GM18502 (cell line): ENCODE data around the gene GDF10.

Source experiments
- ATAC-seq: cut with Tn5 transposase; IDR thresholded peaks from one replicate; pipeline ENCODE4 v1.9.1; 2021; ENCODE audit warnings: mild to moderate bottlenecking; ENCODE audit not compliant: unreplicated experiment, poor library complexity

GDF10 gene

DNA sequence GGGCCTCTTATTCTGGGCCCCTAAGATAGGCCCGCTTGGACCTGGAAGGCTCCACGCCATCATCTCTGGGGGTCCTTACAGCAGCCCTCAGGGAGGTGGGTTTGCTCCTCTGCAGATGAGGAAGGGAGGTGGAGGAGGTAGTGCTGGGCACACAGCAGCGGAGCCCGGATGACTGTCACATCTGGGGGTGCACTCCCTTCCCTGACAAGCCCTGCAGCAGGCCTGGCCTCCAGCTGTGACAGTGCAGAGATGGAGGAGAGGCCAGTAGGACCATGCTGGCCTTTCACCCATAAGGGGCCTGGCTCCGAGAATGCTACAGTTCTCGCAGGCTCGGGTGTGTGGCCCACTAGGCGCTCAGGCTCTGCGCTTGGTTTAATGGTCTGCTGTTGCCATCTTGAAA is 31.5 kb downstream of the GDF10 start:
- ATAC-seq = no peak

DNA sequence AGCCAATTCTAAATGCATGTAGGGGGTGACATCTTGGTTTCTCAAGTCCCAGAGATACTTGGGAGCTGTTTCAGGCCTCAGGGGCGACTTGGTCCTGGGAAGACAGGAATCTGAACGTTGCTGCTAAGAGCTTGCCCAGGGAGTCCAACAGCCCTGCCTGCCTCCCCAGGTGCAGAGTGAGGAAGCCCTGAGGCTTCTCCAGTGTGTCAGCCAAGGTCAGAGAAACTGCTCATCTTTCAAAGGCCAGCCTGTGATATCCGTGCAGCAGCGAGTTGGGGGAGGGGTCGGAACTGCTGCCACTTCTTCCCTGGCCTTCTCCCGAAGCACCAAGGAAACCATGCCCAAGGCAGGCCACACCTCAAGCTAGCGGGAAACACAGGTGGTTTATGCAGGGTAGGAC is 32.0 kb downstream of the GDF10 start:
- no peak for ATAC-seq

DNA sequence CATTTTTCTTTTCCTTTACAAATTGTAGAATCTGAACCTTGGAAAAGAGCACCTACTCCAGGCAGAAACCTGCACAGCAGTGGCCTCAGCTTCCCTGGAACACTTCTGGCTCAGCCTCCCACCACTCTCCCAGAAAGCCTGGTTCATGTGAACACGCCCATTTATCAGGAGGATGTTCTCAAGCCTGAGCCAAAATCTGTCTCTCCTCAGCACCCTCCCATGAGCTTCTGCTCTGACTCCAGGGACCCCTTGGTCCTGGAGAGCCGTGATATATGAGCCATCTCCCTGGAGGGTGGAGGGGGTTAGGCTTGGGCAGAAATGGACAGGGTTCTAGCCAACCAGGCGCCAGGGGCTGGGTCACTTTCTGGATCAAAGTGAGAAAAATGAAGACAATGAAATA is 32.4 kb downstream of the GDF10 start:
- no peak for ATAC-seq

DNA sequence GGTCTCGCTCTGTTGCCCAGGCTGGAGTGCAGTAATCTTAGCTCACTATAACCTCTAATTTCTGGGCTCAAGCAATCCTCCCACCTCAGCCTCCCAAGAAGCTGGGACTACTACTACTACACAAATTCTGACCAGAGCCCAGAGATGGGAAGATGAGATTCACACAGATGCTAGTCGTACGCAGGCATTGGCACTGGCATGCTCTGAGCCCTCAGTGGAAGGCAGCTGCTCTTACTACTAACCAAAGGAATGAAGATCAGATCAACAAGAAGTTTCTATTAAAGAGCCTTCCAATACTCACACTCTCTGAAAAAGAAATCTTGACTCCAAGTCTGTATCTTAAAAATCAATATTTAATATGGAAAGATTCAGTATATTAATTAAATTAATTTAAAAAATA is 32.9 kb downstream of the GDF10 start:
- ATAC-seq = no peak

DNA sequence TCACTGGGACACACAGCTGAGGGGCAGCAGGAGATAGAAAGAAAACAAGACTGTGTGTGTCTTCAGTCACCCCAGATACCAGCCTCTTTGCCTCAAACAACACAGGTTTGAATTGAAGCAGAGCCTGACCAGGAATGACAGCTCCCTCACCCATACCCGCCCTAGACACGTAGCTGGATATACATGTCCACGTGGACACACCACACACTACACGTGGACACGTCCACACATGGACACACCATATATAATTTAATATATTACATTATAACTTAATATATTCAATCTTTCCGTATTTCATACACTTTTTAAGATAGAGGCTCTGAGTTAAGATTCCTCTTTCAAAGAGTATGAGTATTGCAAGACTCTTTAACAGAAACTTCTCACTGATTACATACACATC is 33.5 kb downstream of the GDF10 start:
- ATAC-seq = no peak

DNA sequence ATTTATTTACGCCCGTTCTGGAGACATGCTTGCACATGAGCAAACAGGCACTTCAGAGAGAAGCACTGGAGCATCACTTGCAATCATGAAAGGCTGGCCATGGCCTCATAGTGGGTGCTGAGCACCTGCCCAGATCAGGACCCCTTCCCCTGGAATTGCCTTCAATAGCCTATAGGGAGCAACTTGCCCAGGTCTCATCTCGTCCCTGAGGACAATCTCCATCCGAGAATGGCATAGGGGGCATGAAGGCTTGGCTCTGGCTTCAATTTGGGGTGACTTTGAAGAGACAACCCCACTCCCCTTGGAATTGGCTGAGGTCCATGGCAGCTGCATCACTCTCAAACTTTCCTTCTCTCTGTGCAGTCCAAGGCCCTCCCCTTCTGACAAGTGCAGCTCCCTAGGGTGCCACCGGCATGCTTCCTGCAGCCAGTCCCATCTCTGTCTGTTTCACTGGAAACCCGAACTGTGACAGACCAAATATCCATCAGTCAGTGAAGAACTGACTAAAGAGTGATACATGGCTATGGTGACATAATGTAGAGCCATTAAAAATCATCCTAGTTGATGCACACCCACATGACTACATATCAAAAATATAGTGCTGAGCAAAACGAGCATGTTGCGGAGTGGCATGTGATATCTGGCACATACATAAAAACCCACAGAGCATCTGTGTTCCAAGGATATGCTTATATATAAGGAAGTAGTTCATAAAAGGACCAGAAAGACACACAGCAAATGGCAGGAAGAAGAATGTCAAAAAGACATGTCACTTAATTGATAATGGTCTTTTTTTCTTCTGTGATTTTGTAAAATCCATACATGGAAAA is 34.7 kb downstream of the GDF10 start:
- ATAC-seq = no peak

DNA sequence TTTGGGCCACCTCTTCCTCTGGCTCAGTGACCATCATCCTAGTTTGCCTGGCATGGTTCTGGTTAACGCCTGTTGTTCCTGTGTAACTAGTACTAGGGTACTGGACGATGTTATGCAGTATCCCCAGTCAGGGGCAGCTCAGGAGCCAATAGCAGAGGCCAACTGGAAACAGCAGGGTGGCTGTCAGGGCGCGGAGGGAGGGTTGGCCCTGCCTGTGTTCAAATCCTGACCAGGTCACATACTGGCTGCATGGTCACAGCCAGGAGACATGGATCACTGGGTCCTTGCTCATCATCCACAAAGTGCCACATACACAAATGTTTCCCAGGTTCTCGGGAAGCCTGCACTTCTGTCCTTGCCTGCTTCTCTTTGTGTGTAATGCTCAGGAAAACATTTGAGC is 35.9 kb downstream of the GDF10 start:
- no peak for ATAC-seq

DNA sequence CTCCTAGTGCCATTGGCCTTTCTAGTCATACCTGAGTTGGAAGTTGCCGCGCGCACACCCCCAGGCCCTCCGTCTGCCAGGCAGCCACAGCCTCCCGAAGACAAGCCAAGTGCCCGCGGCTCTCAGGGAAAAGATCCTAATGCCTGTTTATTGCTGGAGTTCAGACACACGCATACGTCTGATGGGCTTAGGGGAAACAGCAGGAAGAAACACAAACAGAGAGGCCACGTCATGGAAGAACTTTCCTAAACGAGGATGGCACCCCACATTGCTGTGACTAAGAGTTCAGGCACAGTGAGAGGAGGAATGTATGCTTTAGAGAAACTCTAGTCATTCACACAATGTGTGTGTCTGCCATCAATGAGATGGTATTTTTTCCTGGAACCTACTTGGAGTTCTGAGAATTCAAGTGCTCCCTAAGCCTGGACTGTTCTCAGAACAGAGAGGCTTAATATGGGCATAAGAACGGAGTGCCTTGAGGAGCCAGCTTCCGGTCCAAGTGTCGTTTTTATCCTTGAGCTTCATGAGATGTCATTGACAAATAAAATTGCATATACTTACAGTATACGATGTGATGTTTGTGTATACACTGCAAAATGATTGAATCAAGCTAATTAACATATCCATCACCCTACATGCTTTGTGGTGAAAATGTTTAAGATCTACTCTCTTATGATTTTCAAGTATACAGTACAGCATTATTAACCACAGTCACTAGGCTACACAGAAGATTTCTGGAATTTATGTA is 36.6 kb downstream of the GDF10 start:
- no peak for ATAC-seq

DNA sequence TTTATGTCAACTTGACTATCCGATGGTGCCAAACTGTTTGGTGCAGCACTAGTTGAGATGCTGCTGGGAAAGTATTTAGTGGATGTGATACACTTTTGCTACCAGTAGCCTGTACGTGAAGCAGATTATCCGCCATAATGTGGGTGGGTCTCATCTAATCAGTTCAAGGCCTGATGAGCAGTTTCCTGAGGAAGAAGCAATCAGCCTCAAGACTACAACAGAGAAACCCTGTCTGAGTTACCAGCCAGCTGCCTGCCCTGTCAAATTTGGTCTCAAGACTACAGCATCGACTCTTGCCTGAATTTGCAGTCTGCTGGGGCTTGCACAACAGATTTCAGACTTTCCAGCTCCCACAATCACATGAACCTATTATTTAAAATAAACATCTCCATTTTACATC is 37.3 kb downstream of the GDF10 start:
- ATAC-seq = no peak

DNA sequence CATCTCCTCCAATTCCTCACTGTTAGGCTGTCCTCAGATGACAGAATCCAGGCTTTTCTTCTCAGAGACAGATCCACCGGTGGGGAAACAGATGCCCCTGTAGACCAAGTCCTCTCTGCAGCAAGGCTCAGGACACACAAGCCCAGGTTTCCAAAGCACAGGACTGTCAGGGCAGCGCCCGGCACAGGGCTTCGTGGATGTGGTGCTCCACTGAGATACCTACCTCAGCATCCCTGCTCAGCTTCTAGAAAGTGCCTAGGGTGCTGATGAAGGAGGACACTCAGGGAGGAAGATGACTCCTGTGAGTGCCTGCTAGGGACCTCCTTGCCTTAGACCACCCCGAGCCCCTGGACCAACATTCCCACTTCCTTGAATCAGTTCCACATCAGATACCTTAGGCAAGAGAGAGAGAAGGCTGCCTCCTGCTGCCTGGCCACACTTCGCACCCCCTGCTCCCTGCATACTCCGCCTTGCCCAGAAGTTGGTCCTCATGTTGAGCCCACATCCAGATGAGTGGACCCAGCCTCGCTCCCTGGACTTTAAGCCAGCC is 39.3 kb downstream of the GDF10 start:
- no peak for ATAC-seq

DNA sequence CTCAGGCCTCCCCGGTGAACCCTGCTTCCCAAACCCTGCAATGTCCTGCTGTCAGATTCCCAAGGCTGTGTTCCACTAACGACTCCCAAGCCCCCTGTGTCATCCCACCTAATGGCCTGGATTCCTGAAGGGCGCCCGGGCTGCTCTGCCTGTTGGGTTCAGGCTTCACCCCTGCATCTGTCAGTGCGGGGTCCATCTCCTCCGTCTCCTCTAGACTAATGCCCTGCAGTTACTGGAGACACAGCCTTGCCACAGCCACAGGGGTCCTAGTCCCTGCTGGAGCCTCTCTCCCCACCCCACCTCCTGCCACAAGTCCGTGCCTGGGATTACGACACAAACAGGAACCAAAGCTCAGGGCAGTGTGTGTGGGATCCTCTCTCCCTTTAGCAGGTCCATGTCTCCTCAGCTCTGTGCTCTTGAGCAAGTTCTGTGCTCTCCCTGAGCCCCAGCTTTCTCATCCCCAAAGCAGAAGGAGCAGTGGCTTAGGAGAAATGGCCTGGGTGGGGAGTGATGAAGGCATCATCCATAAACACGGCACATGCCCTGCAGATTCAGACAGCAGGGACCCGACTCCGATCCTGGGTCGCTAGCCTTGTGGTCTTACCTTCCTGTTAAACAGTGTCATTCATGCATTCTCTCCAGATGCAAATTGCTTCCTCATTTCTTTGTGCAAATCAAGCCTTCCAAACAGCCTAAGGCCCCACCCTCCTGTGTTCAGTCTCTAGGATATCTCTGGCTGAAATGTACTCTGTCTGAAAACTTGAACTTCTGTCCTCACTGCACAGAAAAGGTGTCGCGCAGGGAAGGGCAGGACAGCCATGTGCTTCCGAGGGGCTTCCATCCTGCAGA is 40.0 kb downstream of the GDF10 start:
- no peak for ATAC-seq

DNA sequence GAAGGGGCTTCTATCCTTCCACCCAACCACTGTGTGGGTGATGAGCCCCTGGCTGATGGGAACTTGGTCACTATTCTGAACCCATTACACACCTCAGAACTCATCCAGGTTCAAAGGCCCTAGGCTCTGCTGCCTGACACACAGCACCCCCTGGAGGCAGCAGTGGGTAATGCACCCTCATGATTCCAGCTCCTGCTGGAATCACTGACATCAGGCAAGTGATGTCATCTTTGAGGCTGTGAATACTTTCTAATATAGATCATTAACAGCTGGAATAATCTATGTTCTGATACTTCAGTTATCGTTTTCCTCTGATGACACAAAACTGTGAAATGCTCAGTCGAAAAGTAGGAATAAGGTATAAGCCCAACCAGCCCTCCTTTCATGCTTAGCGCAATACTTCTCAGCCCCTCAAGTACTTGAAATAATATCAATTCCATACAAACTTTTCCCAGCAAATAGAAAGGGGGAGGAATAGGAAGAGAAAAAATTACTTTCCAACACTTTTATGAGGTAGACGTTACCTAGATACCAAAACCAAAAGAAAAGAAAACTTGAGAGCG is 40.7 kb downstream of the GDF10 start:
- peak; percentile 53 for ATAC-seq

DNA sequence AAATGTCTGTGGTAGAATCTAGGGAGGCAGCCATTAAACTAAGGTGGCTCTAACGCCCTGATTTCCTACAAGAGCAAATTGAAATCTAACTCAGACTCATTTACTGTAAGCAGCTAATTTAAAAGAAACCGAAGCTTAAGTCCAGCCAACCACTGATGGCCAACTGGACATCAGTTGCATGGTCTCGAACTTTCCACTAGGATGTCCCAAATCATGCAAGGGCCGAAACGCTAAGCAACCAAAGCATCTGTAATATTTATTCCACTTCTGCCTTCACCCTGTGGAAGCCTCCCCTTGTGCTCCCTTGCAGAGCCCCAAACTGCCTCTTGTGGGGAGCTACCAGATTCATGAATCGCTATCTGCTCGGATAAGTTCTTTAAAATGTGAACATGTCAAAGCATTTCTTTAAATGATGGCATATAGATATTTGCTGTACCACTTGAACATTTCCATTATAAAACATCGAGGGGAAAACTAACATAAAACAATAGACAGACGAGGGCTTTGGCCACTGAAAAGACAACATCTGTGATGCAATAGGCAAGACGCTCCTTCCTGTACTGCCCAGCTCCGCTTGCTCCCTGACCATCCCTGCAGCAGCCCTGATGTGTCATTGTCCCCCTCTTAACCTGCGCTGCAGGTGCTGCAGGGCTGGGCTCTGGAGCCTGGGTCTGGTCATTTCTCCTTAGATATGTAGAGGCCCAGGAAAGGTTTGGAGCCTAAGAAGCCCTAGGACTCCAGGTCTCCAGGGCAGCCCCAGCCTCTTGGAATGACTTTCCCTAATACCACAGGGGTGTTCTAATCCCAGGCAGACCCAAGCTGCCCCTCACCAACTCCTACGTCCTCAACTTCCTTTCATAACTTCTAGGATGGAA is 45.2 kb downstream of the GDF10 start:
- ATAC-seq = no peak

DNA sequence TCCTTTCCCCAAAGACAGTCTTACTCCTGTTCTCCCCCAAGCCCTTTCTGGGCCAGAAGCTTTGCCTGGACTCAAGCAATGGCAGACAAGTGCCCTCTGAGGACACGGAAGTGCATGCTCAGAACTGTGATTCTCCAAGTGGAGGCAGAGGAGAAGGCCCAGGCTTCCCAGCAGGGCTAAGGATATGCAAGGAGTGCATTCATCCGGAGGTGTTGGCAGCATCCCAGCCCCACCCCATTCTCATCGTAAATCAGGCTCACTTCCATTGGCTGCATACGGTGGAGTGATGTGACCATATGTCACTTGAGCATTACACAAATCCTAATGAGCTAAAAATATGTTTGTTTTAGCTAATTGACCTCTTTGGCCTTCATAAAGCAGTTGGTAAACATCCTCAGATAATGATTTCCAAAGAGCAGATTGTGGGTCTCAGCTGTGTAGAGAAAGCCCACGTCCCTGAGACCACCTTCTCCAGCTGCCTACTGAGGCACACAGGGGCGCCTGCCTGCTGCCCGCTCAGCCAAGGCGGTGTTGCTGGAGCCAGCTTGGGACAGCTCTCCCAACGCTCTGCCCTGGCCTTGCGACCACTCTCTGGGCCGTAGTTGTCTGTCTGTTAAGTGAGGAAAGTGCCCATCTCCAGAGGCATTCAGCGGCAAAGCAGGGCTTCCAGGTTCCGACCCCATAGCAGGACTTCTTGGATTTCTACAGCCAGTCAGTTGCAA is 46.7 kb downstream of the GDF10 start:
- ATAC-seq = no peak

DNA sequence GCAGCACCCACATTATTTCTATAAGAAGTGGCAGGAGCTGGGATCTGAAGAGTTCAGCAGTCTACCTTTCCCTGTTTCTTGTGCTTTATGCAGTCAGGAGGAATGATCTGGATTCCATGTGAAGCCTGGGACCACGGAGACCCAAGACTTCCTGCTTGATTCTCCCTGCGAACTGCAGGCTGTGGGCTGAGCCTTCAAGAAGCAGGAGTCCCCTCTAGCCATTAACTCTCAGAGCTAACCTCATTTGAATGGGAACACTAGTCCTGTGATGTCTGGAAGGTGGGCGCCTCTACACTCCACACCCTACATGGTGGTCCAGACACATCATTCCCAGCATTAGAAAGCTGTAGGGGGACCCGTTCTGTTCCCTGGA is 47.3 kb downstream of the GDF10 start:
- ATAC-seq = no peak

DNA sequence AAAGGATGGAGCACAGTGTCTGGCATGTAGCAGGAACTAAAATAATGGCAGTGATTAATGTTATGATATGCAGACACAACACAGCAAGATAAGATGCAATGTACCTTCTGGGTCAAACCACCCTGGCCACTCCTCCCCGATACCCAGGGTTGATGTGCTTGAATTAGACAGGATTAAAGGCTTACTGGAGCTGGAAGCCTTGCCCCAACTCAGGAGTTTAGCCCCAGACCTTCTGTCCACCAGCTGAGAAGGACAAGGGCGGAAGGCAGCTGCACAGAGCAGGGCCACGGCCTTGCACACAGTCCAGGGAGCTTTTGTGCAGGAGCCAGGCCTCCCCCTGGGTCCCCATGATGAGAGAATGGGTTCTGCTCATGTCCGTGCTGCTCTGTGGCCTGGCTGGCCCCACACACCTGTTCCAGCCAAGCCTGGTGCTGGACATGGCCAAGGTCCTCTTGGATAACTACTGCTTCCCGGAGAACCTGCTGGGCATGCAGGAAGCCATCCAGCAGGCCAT is 48.2 kb downstream of the GDF10 start, which contains the start of gene RBP3:
RBP3 (plus strand) TSS at position 226 of the 514 bp plus-strand sequence; CDS start at position 348, 122 bp downstream.
- ATAC-seq = no peak

DNA sequence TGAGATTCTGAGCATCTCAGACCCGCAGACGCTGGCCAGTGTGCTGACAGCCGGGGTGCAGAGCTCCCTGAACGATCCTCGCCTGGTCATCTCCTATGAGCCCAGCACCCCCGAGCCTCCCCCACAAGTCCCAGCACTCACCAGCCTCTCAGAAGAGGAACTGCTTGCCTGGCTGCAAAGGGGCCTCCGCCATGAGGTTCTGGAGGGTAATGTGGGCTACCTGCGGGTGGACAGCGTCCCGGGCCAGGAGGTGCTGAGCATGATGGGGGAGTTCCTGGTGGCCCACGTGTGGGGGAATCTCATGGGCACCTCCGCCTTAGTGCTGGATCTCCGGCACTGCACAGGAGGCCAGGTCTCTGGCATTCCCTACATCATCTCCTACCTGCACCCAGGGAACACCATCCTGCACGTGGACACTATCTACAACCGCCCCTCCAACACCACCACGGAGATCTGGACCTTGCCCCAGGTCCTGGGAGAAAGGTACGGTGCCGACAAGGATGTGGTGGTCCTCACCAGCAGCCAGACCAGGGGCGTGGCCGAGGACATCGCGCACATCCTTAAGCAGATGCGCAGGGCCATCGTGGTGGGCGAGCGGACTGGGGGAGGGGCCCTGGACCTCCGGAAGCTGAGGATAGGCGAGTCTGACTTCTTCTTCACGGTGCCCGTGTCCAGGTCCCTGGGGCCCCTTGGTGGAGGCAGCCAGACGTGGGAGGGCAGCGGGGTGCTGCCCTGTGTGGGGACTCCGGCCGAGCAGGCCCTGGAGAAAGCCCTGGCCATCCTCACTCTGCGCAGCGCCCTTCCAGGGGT is 48.9 kb downstream of the GDF10 start:
- no peak for ATAC-seq

DNA sequence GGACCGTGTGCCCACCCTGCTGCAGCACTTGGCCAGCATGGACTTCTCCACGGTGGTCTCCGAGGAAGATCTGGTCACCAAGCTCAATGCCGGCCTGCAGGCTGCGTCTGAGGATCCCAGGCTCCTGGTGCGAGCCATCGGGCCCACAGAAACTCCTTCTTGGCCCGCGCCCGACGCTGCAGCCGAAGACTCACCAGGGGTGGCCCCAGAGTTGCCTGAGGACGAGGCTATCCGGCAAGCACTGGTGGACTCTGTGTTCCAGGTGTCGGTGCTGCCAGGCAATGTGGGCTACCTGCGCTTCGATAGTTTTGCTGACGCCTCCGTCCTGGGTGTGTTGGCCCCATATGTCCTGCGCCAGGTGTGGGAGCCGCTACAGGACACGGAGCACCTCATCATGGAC is 49.5 kb downstream of the GDF10 start:
- ATAC-seq = no peak
